HEK293 (cell line): ENCODE results near the gene CTBP2.

ENCODE experiments used
- PBX3 ChIP-seq: sonication (generic); formaldehyde crosslinking; IDR thresholded peaks from 2 replicates; pipeline ENCODE4 v1.8.1; 2022; ENCODE audit warnings: mild to moderate bottlenecking, moderate library complexity, missing genetic modification reagents
- PRDM10 ChIP-seq: fragments of 450-650 bp; formaldehyde crosslinking; IDR thresholded peaks from 2 replicates; pipeline ENCODE4 v1.5.1; 2016; ENCODE audit warnings: missing biosample characterization, missing genetic modification characterization
- PRDM6 ChIP-seq: fragments of 450-650 bp; formaldehyde crosslinking; IDR thresholded peaks from 2 replicates; pipeline ENCODE4 v1.5.1; 2017; ENCODE audit warnings: missing biosample characterization, missing genetic modification characterization
- REST ChIP-seq: fragments of 450-650 bp; formaldehyde crosslinking; IDR thresholded peaks from 2 replicates; pipeline ENCODE4 v1.5.1; 2016; ENCODE audit warnings: missing biosample characterization, missing genetic modification characterization
- ZNF140 ChIP-seq: fragments of 450-650 bp; formaldehyde crosslinking; IDR thresholded peaks from 2 replicates; pipeline ENCODE4 v1.5.1; 2016; ENCODE audit warnings: missing biosample characterization, missing genetic modification characterization
- ZNF155 ChIP-seq: fragments of 450-650 bp; formaldehyde crosslinking; IDR thresholded peaks from 2 replicates; pipeline ENCODE4 v1.5.1; 2016; ENCODE audit warnings: missing biosample characterization, missing genetic modification characterization
- ZNF324 ChIP-seq: fragments of 450-650 bp; formaldehyde crosslinking; IDR thresholded peaks from 2 replicates; pipeline ENCODE4 v1.5.1; 2016; ENCODE audit warnings: missing biosample characterization, missing genetic modification characterization
- ZNF701 ChIP-seq: fragments of 450-650 bp; formaldehyde crosslinking; IDR thresholded peaks from 2 replicates; pipeline ENCODE4 v1.5.1; 2016; ENCODE audit warnings: missing biosample characterization, missing genetic modification characterization
- ZSCAN5A ChIP-seq: fragments of 450-650 bp; formaldehyde crosslinking; IDR thresholded peaks from 2 replicates; pipeline ENCODE4 v1.5.1; 2016; ENCODE audit warnings: missing biosample characterization, missing genetic modification characterization

- TF ChIP-seq PBX3 (CRISPR knock-in tag) (no peak), REST (tag by site-specific recombination) (no peak), ZNF324 (tag by site-specific recombination) (no peak), ZNF701 (tag by site-specific recombination) (no peak), ZSCAN5A (tag by site-specific recombination) (no peak), ZNF155 (no peak), ZNF140 (tag by site-specific recombination) (no peak), PRDM6 (tag by site-specific recombination) (no peak), PRDM10 (tag by site-specific recombination) (no peak)
These were observed 36.8 kb downstream of the CTBP2 start for GRCh38 chr10:125123476-125124114.
